Epithelial cell of proximal tubule (primary cell): Measurements from ENCODE around the gene ROCK2. TPM values are rescaled to one million over a fixed set of nuclear protein-coding genes. Genes with fewer than 3 reads are reported as not detected.

Experiments used
- DNase-seq: peaks from one replicate; pipeline ENCODE4 v3.0.0-alpha.2; 2011; ENCODE audit warnings: low read depth
- H3K4me3 ChIP-seq: 2 replicates; pipeline ENCODE4 v1.5.1; 2011; ENCODE audit warnings: low read depth, mild to moderate bottlenecking, low read length
- total RNA-seq: library from RNA; depleted of rRNA; stranded (reverse); fragments of >200 nt; gene quantifications from 2 replicates; pipeline ENCODE4 v1.2.3, GENCODE V29; 2015
- TF ChIP-seq, protein P1 (sequence below): conservative IDR thresholded peaks from 2 replicates; pipeline ENCODE4 v1.5.1; 2012; ENCODE audit warnings: low read depth, mild to moderate bottlenecking, low read length

Gene ROCK2
- total RNA-seq, 1 donor from 2014 or later: 22.2 TPM

GRCh38 chr2:11377928-11378545, 33.6 kb upstream of the ROCK2 start:
- H3K4me3 ChIP-seq: no peak overlapping the region
- no peak for DNase-seq
- TF ChIP-seq, protein P1, sequence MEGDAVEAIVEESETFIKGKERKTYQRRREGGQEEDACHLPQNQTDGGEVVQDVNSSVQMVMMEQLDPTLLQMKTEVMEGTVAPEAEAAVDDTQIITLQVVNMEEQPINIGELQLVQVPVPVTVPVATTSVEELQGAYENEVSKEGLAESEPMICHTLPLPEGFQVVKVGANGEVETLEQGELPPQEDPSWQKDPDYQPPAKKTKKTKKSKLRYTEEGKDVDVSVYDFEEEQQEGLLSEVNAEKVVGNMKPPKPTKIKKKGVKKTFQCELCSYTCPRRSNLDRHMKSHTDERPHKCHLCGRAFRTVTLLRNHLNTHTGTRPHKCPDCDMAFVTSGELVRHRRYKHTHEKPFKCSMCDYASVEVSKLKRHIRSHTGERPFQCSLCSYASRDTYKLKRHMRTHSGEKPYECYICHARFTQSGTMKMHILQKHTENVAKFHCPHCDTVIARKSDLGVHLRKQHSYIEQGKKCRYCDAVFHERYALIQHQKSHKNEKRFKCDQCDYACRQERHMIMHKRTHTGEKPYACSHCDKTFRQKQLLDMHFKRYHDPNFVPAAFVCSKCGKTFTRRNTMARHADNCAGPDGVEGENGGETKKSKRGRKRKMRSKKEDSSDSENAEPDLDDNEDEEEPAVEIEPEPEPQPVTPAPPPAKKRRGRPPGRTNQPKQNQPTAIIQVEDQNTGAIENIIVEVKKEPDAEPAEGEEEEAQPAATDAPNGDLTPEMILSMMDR: no peak

- H3K4me3 ChIP-seq: no peak overlapping the region
- TF ChIP-seq, protein P1: no peak
- no peak for DNase-seq
These were observed 31.6 kb upstream of the ROCK2 start for GRCh38 chr2:11376071-11376470.

DNA sequence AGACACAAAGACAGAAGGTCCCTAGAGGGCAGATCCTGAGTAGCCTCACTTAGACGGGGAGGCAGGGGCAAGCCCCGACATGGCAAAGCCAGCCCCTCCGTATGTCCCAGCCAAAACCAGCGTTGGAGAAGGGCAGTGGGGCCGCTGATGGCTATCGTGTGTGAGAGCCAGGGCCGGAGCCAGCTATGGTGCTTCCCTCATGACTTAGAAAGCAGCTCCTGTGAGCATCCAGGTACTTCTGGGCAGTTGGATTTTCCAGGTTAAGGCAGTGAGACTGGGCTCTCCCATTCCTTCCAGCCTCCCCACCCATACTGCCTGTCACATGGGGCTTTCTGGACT, 31.2 kb upstream of the ROCK2 start:
- no peak for DNase-seq
- TF ChIP-seq, protein P1: no peak
- no peak overlapping the region for H3K4me3 ChIP-seq

DNA sequence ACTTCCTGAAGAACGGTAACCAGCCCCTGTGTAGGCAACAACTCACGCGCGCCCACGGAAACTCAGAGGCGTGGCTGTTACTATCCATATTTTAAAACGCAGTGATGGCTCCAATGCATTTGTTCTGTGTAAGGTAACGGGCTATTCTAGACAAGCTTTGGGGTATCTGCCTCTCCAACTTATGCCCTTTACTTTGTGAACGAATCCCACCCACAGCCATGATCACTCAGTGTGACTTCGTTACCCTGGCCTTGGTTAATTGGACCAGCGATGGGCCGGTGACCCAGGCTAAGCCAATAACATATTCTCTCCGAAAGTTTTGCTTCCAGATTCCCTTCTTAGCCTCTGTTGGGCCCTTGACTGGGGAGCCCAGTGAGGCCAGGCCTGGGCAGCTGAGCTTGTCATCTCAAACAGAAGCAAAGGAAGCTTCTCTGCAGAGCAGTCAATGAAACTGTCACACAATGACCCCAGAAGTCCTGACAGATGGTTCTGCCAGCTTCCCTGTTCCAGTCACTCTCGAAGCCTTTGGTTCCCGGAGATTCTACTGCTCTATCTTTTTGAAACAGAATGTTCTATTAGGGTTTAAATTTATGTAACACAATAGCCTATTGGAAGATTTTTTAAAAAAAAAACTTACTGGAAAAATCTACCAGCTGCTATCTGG, 30.7 kb upstream of the ROCK2 start:
- TF ChIP-seq, protein P1: no peak
- peak overlapping the region; percentile 46 for H3K4me3 ChIP-seq
- DNase-seq: no peak

GRCh38 chr2:11373096-11373495, 28.7 kb upstream of the ROCK2 start:
- DNase-seq: no peak
- TF ChIP-seq, protein P1: no peak
- no peak overlapping the region for H3K4me3 ChIP-seq

- no peak overlapping the region for H3K4me3 ChIP-seq
- DNase-seq: no peak
- TF ChIP-seq, protein P1: no peak
These were observed 26.9 kb upstream of the ROCK2 start for GRCh38 chr2:11371092-11371937.
